COLO668 (cell line): ENCODE results near the gene UNCX.
"Not testable (repeated sequence)": the region's sequence is repeated elsewhere in the genome, so short reads cannot be mapped to it uniquely, and the experiment has no call there.

Source experiments
- DNase-seq: peaks from one replicate; lab custom pipeline; 2025; ENCODE audit not compliant: unreplicated experiment; lab: John Stamatoyannopoulos, UW

The UNCX gene

DNA sequence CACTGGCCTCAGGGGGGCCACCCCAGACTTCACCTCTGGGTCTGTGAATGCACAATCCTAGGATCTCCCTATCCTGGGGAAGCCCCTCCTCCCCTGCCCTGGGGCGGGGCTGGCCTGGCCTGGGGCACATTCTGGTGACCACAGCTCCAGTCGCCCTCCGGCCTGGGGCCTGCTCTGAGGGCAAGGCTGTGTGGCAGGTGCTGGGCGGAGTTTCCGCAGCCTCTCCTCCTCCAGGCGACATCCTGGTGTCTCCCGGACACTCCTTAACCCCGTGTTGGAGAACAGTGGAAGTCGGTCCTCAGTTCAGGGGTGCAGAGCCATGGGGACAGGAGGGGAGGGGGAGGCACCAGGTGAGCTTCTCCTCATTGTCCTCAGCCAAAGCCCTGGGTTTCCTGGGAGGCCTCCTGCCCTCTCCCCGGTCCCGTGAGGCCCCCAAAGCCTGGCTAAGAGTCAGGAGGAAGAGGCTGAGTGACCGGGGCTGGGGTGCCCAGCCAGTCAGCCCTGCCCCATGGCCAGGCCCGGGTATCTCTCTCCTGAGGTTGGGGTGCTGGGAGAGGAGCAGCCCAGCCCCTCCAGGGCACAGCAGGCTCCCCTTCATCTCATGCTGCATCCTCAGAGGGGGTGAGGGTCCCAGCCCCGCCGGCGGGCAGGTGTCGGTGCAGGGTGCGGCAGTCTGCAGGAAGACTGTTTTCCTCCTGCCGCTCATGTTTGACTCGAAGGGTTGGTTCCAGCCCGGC lies 22.6 kb downstream of the UNCX start:
- DNase-seq = no peak

DNA sequence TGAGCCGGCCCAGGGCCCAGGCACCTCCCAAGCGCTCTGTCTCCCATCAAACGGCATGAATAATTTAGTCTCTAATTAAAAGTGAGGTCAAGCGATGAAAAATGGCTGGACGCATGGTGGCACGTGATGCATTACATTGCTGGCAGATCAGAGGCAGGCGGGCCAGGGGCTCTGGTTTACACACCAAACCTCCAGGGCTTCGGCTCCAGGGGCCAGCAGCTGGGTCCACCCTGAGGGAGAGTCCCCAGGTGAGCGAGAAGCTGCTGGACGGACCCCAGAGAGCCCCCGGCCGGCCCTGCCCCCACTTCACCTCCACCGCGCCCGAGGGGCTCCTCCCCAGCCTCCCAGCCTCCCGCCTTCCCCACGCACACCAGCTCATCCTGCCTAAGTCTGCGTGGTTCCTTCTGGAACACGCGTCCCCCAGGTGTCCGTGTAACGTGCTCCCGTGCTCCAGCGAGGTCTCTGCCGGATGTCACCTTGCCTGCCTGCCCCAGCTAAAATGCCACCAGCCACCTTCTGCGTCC lies 23.2 kb downstream of the UNCX start:
- no peak for DNase-seq

- no peak for DNase-seq
Observed at GRCh38 chr7:1256621-1257020, 23.9 kb downstream of the UNCX start.

DNA sequence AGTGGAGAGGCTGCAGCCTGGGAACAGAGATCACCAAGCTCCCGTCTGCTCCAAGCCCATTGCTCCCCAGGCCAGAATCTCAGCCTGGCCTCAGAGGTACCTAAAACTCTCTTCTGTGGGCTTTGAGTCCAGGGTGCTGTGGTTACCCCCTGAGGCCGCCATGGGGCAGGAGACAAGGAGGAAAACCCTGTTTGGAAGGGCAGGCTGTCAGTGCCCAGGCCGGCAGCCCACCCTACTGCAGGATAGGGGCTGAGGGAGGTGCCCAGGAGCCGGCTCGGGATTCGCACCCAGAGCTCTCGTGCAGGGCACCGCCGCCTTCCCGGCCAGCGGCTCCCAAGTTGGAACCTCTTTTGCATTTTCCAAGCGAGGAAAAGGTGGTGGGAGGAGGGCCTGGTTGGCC lies 24.5 kb downstream of the UNCX start:
- no peak for DNase-seq

- DNase-seq = no peak
Observed at GRCh38 chr7:1257863-1258262, 25.2 kb downstream of the UNCX start.

DNA sequence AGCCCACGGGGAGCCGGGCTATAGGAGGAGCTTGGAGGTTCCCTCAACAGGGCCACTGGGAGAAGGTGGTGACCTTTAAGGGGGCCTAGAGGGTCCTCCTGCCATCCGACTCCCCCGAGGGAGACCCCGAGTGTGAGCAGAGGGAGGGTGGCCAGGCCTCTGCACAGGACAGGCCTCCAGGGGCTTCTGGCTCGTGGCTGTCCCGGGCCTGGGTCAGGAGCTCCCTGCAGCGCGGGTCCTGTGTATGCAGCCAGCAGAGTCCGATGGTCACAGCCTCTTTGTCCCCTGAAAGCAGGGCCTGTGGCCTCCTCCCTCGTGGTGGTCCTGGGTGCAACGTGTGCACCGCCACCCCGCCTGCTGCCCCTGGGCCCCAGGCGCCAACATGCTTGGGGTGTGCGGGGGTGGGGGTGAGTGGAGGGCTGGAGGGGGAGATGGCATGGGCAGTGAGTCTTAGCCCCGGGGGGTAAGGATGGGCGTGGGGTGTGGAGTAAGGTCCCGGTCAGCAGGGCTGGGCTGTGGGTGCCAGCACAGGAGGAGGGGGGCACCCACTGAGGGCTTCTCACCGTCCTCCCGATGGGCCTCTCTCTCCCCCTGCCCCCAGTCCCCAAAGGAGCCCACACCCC lies 27.1 kb downstream of the UNCX start:
- no peak for DNase-seq

DNA sequence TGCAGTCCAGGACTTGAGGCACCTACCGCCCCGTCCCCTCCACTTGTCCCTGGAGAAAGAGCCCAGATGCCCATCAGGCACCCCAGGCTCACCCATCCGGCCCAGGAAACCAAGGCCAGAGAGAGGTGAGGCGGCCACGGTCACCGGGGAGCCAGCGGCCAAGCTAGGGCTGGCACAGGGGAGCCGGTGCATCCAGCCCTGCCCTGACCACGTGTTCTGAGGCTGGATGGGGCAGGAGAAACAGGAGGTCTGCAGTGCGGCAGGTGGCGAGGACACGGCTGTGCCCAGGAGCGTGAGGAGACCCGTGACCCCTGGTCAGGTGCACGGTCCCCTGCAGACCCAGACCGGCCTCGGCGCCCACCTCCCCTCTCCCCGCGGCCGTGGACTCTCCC lies 27.6 kb downstream of the UNCX start:
- DNase-seq = no peak

DNA sequence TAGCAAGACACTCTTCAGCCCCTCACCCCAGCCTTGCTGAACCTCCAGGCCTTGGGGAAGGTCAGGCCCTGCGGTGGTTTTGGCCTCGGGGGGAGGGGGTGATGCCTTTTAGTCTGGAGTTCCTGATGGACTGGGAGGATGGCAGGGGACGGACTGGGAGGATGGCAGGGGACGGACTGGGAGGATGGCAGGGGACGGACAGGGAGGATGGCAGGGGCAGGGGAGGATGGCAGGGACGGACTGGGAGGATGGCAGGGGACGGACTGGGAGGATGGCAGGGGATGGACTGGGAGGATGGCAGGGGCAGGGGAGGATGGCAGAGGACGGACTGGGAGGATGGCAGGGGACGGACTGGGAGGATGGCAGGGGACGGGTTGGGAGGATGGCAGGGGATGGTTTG lies 28.4 kb downstream of the UNCX start:
- not testable (repeated sequence) for DNase-seq

GRCh38 chr7:1262441-1262840 lies 29.8 kb downstream of the UNCX start:
- no peak for DNase-seq

GRCh38 chr7:1263391-1263951 lies 30.8 kb downstream of the UNCX start:
- no peak for DNase-seq

DNA sequence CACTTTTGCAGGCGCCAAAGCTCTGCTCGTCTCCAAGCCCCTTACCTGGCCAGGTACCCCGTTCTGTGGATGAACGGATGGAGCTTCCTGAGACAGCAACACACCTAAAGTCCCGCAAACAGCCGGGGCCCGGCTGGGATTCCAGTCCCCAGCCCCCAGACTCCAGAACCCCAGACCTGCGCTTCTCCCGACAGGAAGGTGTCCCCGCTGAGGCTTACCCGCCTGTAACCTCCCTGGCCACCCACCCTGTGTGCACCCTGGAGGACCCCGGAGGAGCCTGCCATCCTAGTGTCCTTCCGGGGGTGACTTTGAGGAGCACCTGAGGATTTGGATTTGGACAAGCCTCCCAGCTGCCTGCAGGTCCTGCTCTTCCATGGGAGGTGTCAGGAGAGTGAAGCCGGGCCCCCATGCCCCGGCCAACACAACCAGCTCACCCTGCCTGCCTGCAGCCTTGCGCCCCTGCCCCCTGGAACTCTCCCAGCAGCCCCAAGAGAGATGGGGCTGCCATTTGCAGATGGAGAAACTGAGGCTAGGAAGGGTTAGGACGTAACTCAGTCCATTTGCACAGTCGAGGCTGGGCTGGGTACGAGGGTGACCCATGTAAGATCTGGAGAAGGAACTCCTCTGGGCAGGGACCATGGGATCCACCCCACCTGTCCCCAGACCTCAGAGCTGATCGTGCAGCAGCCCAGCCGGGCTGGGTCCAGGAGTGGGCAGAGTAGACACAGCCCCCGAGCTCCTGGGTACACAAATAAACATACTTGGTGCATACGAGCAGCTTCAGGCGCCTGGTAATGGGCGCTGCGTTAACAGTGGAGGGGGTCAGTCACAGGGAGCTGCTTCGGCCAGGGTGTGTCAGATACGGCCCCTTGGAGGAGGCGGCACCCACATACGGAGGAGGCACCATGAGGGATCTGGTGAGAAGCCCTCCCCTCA lies 31.9 kb downstream of the UNCX start:
- DNase-seq = no peak

GRCh38 chr7:1267016-1267900 lies 34.6 kb downstream of the UNCX start:
- DNase-seq = no peak

DNA sequence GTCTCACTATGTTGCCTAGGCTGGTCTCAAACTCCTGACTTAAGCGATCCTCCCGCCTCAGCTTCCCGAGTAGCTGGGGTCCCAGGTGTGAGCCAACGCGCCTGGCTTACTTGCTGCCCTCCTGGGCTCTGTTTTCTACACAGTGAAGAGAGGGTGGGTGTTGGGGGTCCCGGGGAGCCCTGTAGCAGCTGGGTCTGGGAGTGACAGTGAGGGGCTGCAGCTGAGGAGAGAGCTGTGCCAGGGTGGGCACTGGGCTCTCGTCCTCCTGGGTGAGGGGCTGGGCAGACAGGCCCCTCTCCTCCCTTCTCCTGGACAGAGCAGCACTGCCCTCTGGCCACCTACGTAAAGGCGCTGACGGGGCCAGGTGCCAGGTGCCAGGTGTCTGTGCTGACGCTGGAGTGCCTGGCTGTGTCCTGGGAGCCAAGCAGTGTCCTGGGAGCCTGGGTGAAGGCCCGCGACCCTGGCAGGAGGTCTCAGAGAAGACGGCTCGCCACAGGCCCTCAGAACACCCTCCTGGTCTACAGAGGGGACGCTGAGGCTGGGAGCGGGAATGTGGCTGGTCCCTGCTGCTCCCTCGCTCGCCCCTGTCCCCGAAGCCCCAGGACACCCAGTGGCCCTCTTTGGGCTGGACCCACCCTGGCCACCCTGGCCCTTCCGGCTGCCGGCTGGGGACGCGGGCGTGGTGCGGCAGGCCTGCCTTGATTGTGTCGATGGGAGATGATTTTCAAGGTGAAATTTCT lies 35.6 kb downstream of the UNCX start:
- no peak for DNase-seq

DNA sequence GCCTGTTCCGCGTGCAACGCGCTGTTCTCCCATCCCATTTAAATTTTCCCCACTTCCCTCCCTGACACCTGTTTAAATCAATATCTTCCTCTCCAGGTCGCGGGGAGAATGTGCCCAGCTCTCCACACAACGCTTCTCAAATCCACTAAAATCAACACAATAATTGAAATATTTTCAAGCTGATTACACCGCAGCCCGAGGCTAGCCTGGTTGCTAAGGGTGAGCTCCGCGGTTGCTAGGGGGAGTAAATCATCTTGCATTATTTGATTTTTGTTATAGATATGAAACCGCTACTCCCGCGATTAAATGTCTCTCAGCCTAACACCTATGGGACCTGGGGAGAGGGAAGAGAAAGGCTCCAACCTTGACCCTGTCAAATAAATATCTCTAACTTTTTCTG lies 36.2 kb downstream of the UNCX start:
- DNase-seq = no peak

DNA sequence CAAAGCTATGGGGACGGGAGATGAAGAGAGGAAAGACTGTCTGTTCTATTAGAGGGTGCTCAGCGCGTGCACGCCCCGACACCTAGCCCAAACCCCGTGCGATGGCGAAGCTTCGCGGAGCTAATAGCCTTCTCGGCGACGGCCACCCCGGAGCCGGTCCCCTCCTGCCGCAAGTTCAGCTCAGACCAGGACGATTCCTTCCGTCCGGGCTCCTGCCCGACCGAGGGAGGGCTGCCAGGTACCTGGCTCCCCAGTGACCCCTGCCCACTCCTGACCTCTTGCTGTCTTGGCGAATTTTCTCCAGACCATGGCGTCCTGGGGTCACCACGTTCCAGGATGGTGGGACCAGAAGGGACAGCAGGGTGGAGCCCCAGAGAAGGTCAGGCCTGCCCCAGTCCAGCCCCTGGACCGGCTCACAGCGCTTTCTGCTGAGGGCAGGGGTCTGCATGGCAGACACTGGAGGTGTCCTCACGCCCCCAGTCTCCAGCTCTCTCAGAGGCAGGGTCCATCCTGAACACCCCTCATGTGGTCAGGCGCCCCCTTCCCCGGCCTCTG lies 36.7 kb downstream of the UNCX start:
- no peak for DNase-seq

DNA sequence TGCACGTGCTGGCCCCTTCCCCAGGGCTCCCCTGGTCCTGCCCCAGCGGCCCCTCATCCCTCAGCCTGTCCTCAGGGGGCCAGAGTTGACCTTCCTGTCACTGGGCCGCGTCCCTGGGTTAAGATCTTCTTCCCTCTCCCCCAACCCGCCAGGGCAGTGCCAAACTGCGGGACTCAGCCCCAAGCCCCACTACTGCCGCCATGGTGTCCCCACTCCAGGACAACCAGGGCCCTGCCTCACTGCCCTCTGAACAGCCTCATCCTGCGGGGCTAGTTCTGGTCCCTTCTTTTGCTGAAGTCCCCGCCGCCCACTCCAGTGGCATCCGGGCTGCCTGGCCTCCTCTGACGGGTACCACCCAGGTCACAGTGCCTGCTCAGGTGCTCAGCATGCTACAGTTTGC lies 37.5 kb downstream of the UNCX start:
- no peak for DNase-seq

- DNase-seq = no peak
Observed at GRCh38 chr7:1271046-1271445, 38.4 kb downstream of the UNCX start.

- no peak for DNase-seq
Observed at GRCh38 chr7:1271656-1272055, 39.0 kb downstream of the UNCX start.

DNA sequence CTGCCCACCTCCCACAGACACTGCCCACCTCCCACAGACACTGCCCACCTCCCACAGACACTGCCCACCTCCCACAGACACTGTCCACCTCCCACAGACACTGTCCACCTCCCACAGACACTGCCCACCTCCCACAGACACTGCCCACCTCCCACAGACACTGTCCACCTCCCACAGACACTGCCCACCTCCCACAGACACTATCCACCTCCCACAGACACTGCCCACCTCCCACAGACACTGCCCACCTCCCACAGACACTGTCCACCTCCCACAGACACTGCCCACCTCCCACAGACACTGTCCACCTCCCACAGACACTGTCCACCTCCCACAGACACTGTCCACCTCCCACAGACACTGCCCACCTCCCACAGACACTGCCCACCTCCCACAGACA lies 39.5 kb downstream of the UNCX start:
- not testable (repeated sequence) for DNase-seq
